GM12874 (cell line): Measurements from ENCODE around the gene AUNIP.

Experiments
- CTCF ChIP-seq: IDR thresholded peaks from 2 replicates; pipeline ENCODE4 v1.5.1; 2011; ENCODE audit warnings: low read depth, mild to moderate bottlenecking, control low read depth, low read length, moderate library complexity; ENCODE audit not compliant: insufficient read depth

AUNIP gene

GRCh38 chr1:25805863-25806225 lies 53.4 kb downstream of the AUNIP start:
- no peak for TF ChIP-seq CTCF

- TF ChIP-seq CTCF: no peak
Observed at GRCh38 chr1:25804964-25805862, 54.0 kb downstream of the AUNIP start.

- no peak for TF ChIP-seq CTCF
Observed at GRCh38 chr1:25804244-25804963, 54.9 kb downstream of the AUNIP start.

- no peak for TF ChIP-seq CTCF
Observed at GRCh38 chr1:25803368-25803767, 55.9 kb downstream of the AUNIP start.

GRCh38 chr1:25802915-25803314 lies 56.3 kb downstream of the AUNIP start:
- TF ChIP-seq CTCF: peak; percentile 23; the same call in 1 of the 2 replicates

- no peak for TF ChIP-seq CTCF
Observed at GRCh38 chr1:25800703-25801377, 58.4 kb downstream of the AUNIP start.
